OCI-LY7 (cell line): ENCODE data around the gene ARFIP1.

Source experiments
- EZH2phosphoT487 ChIP-seq: fragments of 200-600 bp; sonication (generic); IDR thresholded peaks from 2 replicates; pipeline ENCODE4 v1.6.1; 2018; ENCODE audit warnings: low read depth, borderline replicate concordance, mild to moderate bottlenecking, mixed run types, antibody characterized with exemption, low read length, moderate library complexity, mixed read lengths
- TF ChIP-seq, protein P1 (sequence below): fragments of 200-600 bp; sonication (generic); conservative IDR thresholded peaks from 2 replicates; pipeline ENCODE4 v1.5.1; 2014; ENCODE audit warnings: mild to moderate bottlenecking, antibody characterized with exemption, low read length, moderate library complexity, mixed read lengths

DNA sequence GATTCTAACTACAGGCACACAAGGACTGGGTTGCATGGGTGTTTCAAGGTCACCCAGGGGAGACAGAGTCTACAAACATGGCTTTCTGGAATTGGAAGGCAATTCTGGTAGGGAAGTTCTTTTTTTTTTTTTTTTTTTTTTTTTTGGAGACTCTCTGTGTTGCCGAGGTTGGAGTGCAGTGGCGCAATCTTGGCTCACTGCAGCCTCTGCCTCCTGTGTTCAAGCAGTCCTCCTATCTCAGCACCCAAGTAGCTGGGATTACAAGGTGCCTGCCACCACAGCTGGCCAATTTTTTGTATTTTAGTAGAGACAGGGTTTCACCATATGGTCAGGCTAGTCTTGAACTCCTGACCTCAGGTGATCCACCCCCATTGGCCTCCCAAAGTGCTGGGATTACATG is 140.1 kb downstream of the ARFIP1 start:
- TF ChIP-seq, protein P1, sequence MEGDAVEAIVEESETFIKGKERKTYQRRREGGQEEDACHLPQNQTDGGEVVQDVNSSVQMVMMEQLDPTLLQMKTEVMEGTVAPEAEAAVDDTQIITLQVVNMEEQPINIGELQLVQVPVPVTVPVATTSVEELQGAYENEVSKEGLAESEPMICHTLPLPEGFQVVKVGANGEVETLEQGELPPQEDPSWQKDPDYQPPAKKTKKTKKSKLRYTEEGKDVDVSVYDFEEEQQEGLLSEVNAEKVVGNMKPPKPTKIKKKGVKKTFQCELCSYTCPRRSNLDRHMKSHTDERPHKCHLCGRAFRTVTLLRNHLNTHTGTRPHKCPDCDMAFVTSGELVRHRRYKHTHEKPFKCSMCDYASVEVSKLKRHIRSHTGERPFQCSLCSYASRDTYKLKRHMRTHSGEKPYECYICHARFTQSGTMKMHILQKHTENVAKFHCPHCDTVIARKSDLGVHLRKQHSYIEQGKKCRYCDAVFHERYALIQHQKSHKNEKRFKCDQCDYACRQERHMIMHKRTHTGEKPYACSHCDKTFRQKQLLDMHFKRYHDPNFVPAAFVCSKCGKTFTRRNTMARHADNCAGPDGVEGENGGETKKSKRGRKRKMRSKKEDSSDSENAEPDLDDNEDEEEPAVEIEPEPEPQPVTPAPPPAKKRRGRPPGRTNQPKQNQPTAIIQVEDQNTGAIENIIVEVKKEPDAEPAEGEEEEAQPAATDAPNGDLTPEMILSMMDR: no peak
- TF ChIP-seq EZH2phosphoT487: no peak
